Dermis microvascular lymphatic vessel endothelial cell (primary cell): Measurements from ENCODE around the gene ZP3. TPM values are rescaled to one million over a fixed set of nuclear protein-coding genes. Genes with fewer than 3 reads are reported as not detected.
"Not testable (repeated sequence)": the region's sequence is repeated elsewhere in the genome, so short reads cannot be mapped to it uniquely, and the experiment has no call there.

Source experiments
- DNase-seq, 2 donors: peaks; one replicate each; pipeline versions ENCODE4 v3.0.0 to v3.0.0-alpha.2; 2010; ENCODE audit warnings: low read depth in 2 of 2
- total RNA-seq: library from RNA; depleted of rRNA; stranded (reverse); fragments of >200 nt; gene quantifications from 2 replicates; pipeline ENCODE4 v1.2.1, GENCODE V29; 2014

The ZP3 gene
- total RNA-seq, 1 donor from 2014 or later = 1.7 TPM

GRCh38 chr7:76403780-76404494, 20.8 kb upstream of the ZP3 start:
- DNase-seq = no peak

GRCh38 chr7:76405738-76406137, 19.0 kb upstream of the ZP3 start:
- no peak for DNase-seq

GRCh38 chr7:76407718-76408117, 17.0 kb upstream of the ZP3 start:
- no peak for DNase-seq

- no peak for DNase-seq
Observed at GRCh38 chr7:76408121-76408560, 16.6 kb upstream of the ZP3 start.

- no peak for DNase-seq
Observed at GRCh38 chr7:76409537-76409936, 15.2 kb upstream of the ZP3 start, which contains the start of gene SSC4D. SSC4D (minus strand) TSS chr7:76409697; CDS start chr7:76404439, 5,258 bp downstream.

- DNase-seq = peak in 1 of 2 donors; percentile 37
Observed at GRCh38 chr7:76411626-76412025, 13.1 kb upstream of the ZP3 start.

GRCh38 chr7:76412249-76412648, 12.5 kb upstream of the ZP3 start:
- DNase-seq = no peak

GRCh38 chr7:76417654-76418310, 7.0 kb upstream of the ZP3 start:
- not testable (repeated sequence) for DNase-seq

- DNase-seq = peak in 1 of 2 donors; percentile 69
Observed at GRCh38 chr7:76421097-76421496, 3.7 kb upstream of the ZP3 start.

GRCh38 chr7:76423666-76424412, 911 bp upstream of the ZP3 start:
- DNase-seq = no peak

GRCh38 chr7:76425156-76425555, 406 bp downstream of the ZP3 start:
- no peak for DNase-seq

- DNase-seq = not testable (repeated sequence)
Observed at GRCh38 chr7:76425558-76425957, 808 bp downstream of the ZP3 start.

- no peak for DNase-seq
Observed at GRCh38 chr7:76426246-76426645, 1.5 kb downstream of the ZP3 start.

- DNase-seq = no peak
Observed at GRCh38 chr7:76427635-76428034, 2.9 kb downstream of the ZP3 start.

GRCh38 chr7:76428149-76428823, 3.5 kb downstream of the ZP3 start:
- DNase-seq = no peak

- peak; percentile 25 to 74 for DNase-seq
Observed at GRCh38 chr7:76428868-76429805, 4.4 kb downstream of the ZP3 start.

- no peak for DNase-seq
Observed at GRCh38 chr7:76430211-76430610, 5.5 kb downstream of the ZP3 start.

- DNase-seq = no peak
Observed at GRCh38 chr7:76430836-76431235, 6.1 kb downstream of the ZP3 start.

- DNase-seq = peak; percentile 65 to 83
Observed at GRCh38 chr7:76437873-76438272, 13.1 kb downstream of the ZP3 start.

- DNase-seq = not testable (repeated sequence)
Observed at GRCh38 chr7:76439120-76439888, 14.6 kb downstream of the ZP3 start.
